Lower leg skin (tissue), 3 donors: ENCODE data around the gene PAQR7.

Experiments used
- CTCF ChIP-seq, 3 donors: fragments of 450-650 bp; IDR thresholded peaks; one replicate each; pipeline ENCODE4 v1.5.1; 2016; ENCODE audit warnings: antibody characterized with exemption in 3 of 3, mild to moderate bottlenecking in 3 of 3, moderate library complexity in 2 of 3
- POLR2A ChIP-seq, 2 donors: fragments of 450-650 bp; IDR thresholded peaks; one replicate each; pipeline ENCODE4 v1.6.1; 2016 to 2017; ENCODE audit warnings: antibody characterized with exemption in 2 of 2, mild to moderate bottlenecking in 1 of 2, moderate library complexity in 1 of 2

DNA sequence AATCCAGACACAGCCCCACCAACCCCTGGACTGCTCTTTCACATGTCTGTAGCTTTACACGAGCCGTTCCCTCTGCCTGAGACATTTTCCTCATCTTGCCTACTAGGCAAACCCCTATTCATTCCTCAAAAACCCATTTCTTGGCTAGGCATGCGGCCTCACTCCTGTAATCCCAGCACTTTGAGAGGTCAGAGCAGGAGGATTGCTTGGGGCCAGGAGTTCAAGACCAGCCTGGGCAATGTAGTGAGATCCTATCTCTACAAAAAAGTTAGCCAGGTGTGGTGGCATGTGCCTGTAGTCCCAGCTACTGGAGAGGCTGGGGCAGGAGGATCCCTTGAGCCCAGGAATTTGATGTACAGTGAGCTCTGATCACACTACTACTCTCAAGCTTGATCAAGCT, 11.1 kb downstream of the PAQR7 start:
- no peak for TF ChIP-seq CTCF (IDR thresholded peaks at IDR 0.05)
- no peak for TF ChIP-seq POLR2A (IDR thresholded peaks at IDR 0.05)
